Suppressor macrophage treated with lipopolysaccharide for 4 hours (primary cell): ENCODE results near the gene PRSS53.
A peak's percentile ranks its signal among the peaks of the same experiment; 100 is the strongest.

Source experiments
- DNase-seq: peaks from one replicate; pipeline ENCODE4 v3.0.0-alpha.2; 2020

PRSS53 gene

GRCh38 chr16:31036691-31037090 is 52.1 kb downstream of the PRSS53 start:
- peak; percentile 70 for DNase-seq

- DNase-seq: peak; percentile 92
These were observed 54.8 kb downstream of the PRSS53 start for GRCh38 chr16:31033709-31034492.
